GM18873 (cell line): ENCODE data around the gene GALM.
"Not testable (repeated sequence)": the region's sequence is repeated elsewhere in the genome, so short reads cannot be mapped to it uniquely, and the experiment has no call there.

Experiments
- ATAC-seq: cut with Tn5 transposase; IDR thresholded peaks from one replicate; pipeline ENCODE4 v1.9.1; 2021; ENCODE audit warnings: mild to moderate bottlenecking, moderate library complexity, moderate number of reproducible peaks; ENCODE audit not compliant: unreplicated experiment, low FRiP score

The GALM gene

GRCh38 chr2:38665854-38666555 lies at the start of gene GALM:
Gene GALM (plus strand): TSS chr2:38666114. CDS start chr2:38666162, 48 bp downstream.
- no peak for ATAC-seq

GRCh38 chr2:38617301-38617700 lies 48.6 kb upstream of the GALM start:
- no peak for ATAC-seq

GRCh38 chr2:38619458-38620164 lies 46.3 kb upstream of the GALM start:
- ATAC-seq, result no peak

GRCh38 chr2:38620282-38620977 lies 45.5 kb upstream of the GALM start:
- no peak for ATAC-seq

- ATAC-seq, result no peak
These were observed 44.9 kb upstream of the GALM start for GRCh38 chr2:38621018-38621417.

GRCh38 chr2:38622210-38622609 lies 43.7 kb upstream of the GALM start:
- ATAC-seq, result no peak

- no peak for ATAC-seq
These were observed 39.4 kb upstream of the GALM start for GRCh38 chr2:38626326-38627035.

- no peak for ATAC-seq
These were observed 38.5 kb upstream of the GALM start for GRCh38 chr2:38627391-38627790.

- ATAC-seq, result no peak
These were observed 36.2 kb upstream of the GALM start for GRCh38 chr2:38629684-38630083.

GRCh38 chr2:38631976-38632375 lies 33.9 kb upstream of the GALM start:
- ATAC-seq, result no peak

- no peak for ATAC-seq
These were observed 32.9 kb upstream of the GALM start for GRCh38 chr2:38632980-38633379.

GRCh38 chr2:38633895-38634294 lies 32.0 kb upstream of the GALM start:
- no peak for ATAC-seq

- ATAC-seq, result peak; percentile 87
These were observed 31.2 kb upstream of the GALM start for GRCh38 chr2:38634684-38635083.

GRCh38 chr2:38635139-38635538 lies 30.8 kb upstream of the GALM start:
- no peak for ATAC-seq

- ATAC-seq, result no peak
These were observed 29.8 kb upstream of the GALM start for GRCh38 chr2:38636069-38636468.

GRCh38 chr2:38642373-38643017 lies 23.4 kb upstream of the GALM start:
- not testable (repeated sequence) for ATAC-seq

- ATAC-seq, result no peak
These were observed 22.8 kb upstream of the GALM start for GRCh38 chr2:38643021-38643671.

- not testable (repeated sequence) for ATAC-seq
These were observed 22.0 kb upstream of the GALM start for GRCh38 chr2:38643683-38644511.
